ENCODE results near the gene SMIM36.
"Not testable (repeated sequence)": the region's sequence is repeated elsewhere in the genome, so short reads cannot be mapped to it uniquely, and the experiment has no call there.

Gene SMIM36

GRCh38 chr17:55446581-55447205, 64.6 kb downstream of the SMIM36 start:
- Histone ChIP-seq H3K36me3 (no peaks in the 10 kb centered on the region), H3K27me3 (no peaks in the 10 kb centered on the region), H3K27ac (no peak overlapping the region), H3K4me2 (no peak overlapping the region), H3K4me1 (peaks cover 16% of the 10 kb centered on the region), H3K9me3 (no peaks in the 10 kb centered on the region; the same call in 1 of the 2 replicates), H4K20me1 (no peaks in the 10 kb centered on the region), H3K4me3 (no peak overlapping the region), H3K9ac (no peak overlapping the region)
- TF ChIP-seq Cebpa-rat (IDR thresholded peaks at IDR 0.05), result no peak

GRCh38 chr17:55446004-55446403, 65.2 kb downstream of the SMIM36 start:
- H3K27ac ChIP-seq, H3K4me3 ChIP-seq, H3K9me3 ChIP-seq, H3K9ac ChIP-seq, H3K4me2 ChIP-seq, H3K36me3 ChIP-seq, H3K27me3 ChIP-seq, H4K20me1 ChIP-seq: not testable (repeated sequence)
- H3K4me1 ChIP-seq, result peaks cover 14% of the 10 kb centered on the region

GRCh38 chr17:55444471-55445441, 66.5 kb downstream of the SMIM36 start:
- peaks cover 13% of the 10 kb centered on the region; the same call in 1 of the 2 replicates for H3K4me1 ChIP-seq
- H3K27ac ChIP-seq, result no peak overlapping the region; the same call in 1 of the 2 replicates
- H3K4me3 ChIP-seq, result no peak overlapping the region
- no peak overlapping the region for H3K9ac ChIP-seq
- no peaks in the 10 kb centered on the region for H4K20me1 ChIP-seq
- no peak for TF ChIP-seq Cebpa-rat (IDR thresholded peaks at IDR 0.05)
- no peaks in the 10 kb centered on the region; the same call in 1 of the 2 replicates for H3K9me3 ChIP-seq
- no peaks in the 10 kb centered on the region for H3K36me3 ChIP-seq
- 0 out of 2 replicates have a peak overlapping the region, but pooled peaks have one; percentile 6 for H3K4me2 ChIP-seq
- no peaks in the 10 kb centered on the region for H3K27me3 ChIP-seq

- H3K36me3 ChIP-seq, result no peaks in the 10 kb centered on the region
- H3K4me1 ChIP-seq, result peaks cover 13% of the 10 kb centered on the region; the same call in 1 of the 2 replicates
- no peak for TF ChIP-seq Cebpa-rat (IDR thresholded peaks at IDR 0.05)
- no peak overlapping the region for H3K4me3 ChIP-seq
- no peaks in the 10 kb centered on the region for H3K27me3 ChIP-seq
- no peak overlapping the region for H3K9ac ChIP-seq
- H3K4me2 ChIP-seq, result no peak overlapping the region
- H3K27ac ChIP-seq, result no peak overlapping the region
- no peaks in the 10 kb centered on the region for H3K9me3 ChIP-seq
- no peaks in the 10 kb centered on the region for H4K20me1 ChIP-seq
Observed at GRCh38 chr17:55443904-55444303, 67.3 kb downstream of the SMIM36 start.

- H3K36me3 ChIP-seq, result no peaks in the 10 kb centered on the region
- H3K27me3 ChIP-seq, result no peaks in the 10 kb centered on the region
- no peak overlapping the region for H3K9ac ChIP-seq
- peaks cover 13% of the 10 kb centered on the region; the same call in 1 of the 2 replicates for H3K4me1 ChIP-seq
- H4K20me1 ChIP-seq, result no peaks in the 10 kb centered on the region
- H3K4me2 ChIP-seq, result no peak overlapping the region
- no peak for TF ChIP-seq Cebpa-rat (IDR thresholded peaks at IDR 0.05)
- H3K9me3 ChIP-seq, result no peaks in the 10 kb centered on the region
- H3K4me3 ChIP-seq, result no peak overlapping the region
- H3K27ac ChIP-seq, result no peak overlapping the region
Observed at GRCh38 chr17:55442953-55443683, 68.1 kb downstream of the SMIM36 start.

- Histone ChIP-seq H3K9ac (no peak overlapping the region), H3K4me3 (no peak overlapping the region), H4K20me1 (no peaks in the 10 kb centered on the region), H3K4me1 (peaks cover 18% of the 10 kb centered on the region), H3K9me3 (no peaks in the 10 kb centered on the region), H3K27me3 (no peaks in the 10 kb centered on the region), H3K36me3 (no peaks in the 10 kb centered on the region), H3K4me2 (no peak overlapping the region), H3K27ac (no peak overlapping the region)
- TF ChIP-seq Cebpa-rat (IDR thresholded peaks at IDR 0.05), result no peak
Observed at GRCh38 chr17:55442462-55442861, 68.8 kb downstream of the SMIM36 start.

GRCh38 chr17:55441544-55441943, 69.7 kb downstream of the SMIM36 start:
- no peak overlapping the region for H3K4me2 ChIP-seq
- H3K27me3 ChIP-seq, result no peaks in the 10 kb centered on the region

GRCh38 chr17:55440391-55440790, 70.9 kb downstream of the SMIM36 start:
- H3K36me3 ChIP-seq, result no peaks in the 10 kb centered on the region
- no peaks in the 10 kb centered on the region for H4K20me1 ChIP-seq
- TF ChIP-seq Cebpa-rat (IDR thresholded peaks at IDR 0.05), result no peak
- H3K4me2 ChIP-seq, result no peak overlapping the region
- no peak overlapping the region for H3K9ac ChIP-seq
- H3K27ac ChIP-seq, result no peak overlapping the region
- peaks cover 34% of the 10 kb centered on the region for H3K4me1 ChIP-seq
- no peaks in the 10 kb centered on the region for H3K9me3 ChIP-seq
- no peak overlapping the region for H3K4me3 ChIP-seq
- H3K27me3 ChIP-seq, result no peaks in the 10 kb centered on the region

More at GRCh38 chr17:55441544-55441943, 69.7 kb downstream of the SMIM36 start:
- no peaks in the 10 kb centered on the region for H3K36me3 ChIP-seq
- H3K27ac ChIP-seq, result no peak overlapping the region
- no peak for TF ChIP-seq Cebpa-rat (IDR thresholded peaks at IDR 0.05)
- no peaks in the 10 kb centered on the region for H3K9me3 ChIP-seq
- H3K9ac ChIP-seq, result no peak overlapping the region
- peaks cover 27% of the 10 kb centered on the region for H3K4me1 ChIP-seq
- H4K20me1 ChIP-seq, result no peaks in the 10 kb centered on the region
- H3K4me3 ChIP-seq, result no peak overlapping the region

GRCh38 chr17:55437159-55437605, 74.1 kb downstream of the SMIM36 start:
- H3K4me2 ChIP-seq, result peak overlapping the region; percentile 81
- peaks cover 26% of the 10 kb centered on the region for H3K4me1 ChIP-seq
- no peaks in the 10 kb centered on the region for H3K27me3 ChIP-seq
- no peak overlapping the region for H3K9ac ChIP-seq
- H3K27ac ChIP-seq, result peak overlapping the region; percentile 42; the same call in 1 of the 2 replicates
- no peak overlapping the region for H3K4me3 ChIP-seq
- H4K20me1 ChIP-seq, result no peaks in the 10 kb centered on the region
- H3K9me3 ChIP-seq, result no peaks in the 10 kb centered on the region
- H3K36me3 ChIP-seq, result no peaks in the 10 kb centered on the region
- TF ChIP-seq Cebpa-rat (IDR thresholded peaks at IDR 0.05), result no peak

All from BLaER1 (cell line).